HepG2 (cell line): Measurements from ENCODE around the gene MLH1. TPM values are rescaled to one million over a fixed set of nuclear protein-coding genes. Genes with fewer than 3 reads are reported as not detected.

Source experiments
- HIVEP1 ChIP-seq: sonication (generic); formaldehyde crosslinking; IDR thresholded peaks from 2 replicates; pipeline ENCODE4 v1.4.0; 2020; ENCODE audit warnings: mild to moderate bottlenecking, missing genetic modification reagents
- NCOA1 ChIP-seq: sonication (generic); formaldehyde crosslinking; IDR thresholded peaks from 2 replicates; pipeline ENCODE4 v1.9.0; 2021; ENCODE audit warnings: missing genetic modification reagents
- PHF5A ChIP-seq: IDR thresholded peaks from one replicate; pipeline ENCODE4 v1.6.1; 2018; ENCODE audit warnings: low read depth, missing genetic modification reagents; ENCODE audit not compliant: unreplicated experiment
- TBX2 ChIP-seq: sonication (generic); formaldehyde crosslinking; IDR thresholded peaks from 2 replicates; pipeline ENCODE4 v1.5.0; 2020; ENCODE audit warnings: missing genetic modification reagents, mild to moderate bottlenecking, borderline replicate concordance
- ZNF10 ChIP-seq: sonication (generic); formaldehyde crosslinking; IDR thresholded peaks from 2 replicates; pipeline ENCODE4 v1.4.0; 2020; ENCODE audit warnings: mild to moderate bottlenecking, low read depth, missing genetic modification reagents, borderline replicate concordance
- ZSCAN20 ChIP-seq: sonication (generic); formaldehyde crosslinking; IDR thresholded peaks from 2 replicates; pipeline ENCODE4 v1.4.0; 2020; ENCODE audit warnings: missing genetic modification reagents, mild to moderate bottlenecking, borderline replicate concordance
- polyA plus RNA-seq, 8 experiments: library from polyadenylated mRNA; depleted of rRNA in 3 of 8; stranded (reverse) in 7 of 8; unstranded in 1 of 8; fragments of >200 nt; fragmentation: Illumina TruSeq in 4 of 8; extraction: Trizol in 4 of 8; gene quantifications; 2 replicates each; pipeline versions ENCODE4 v1.2.1 to v1.2.3, GENCODE V29; 2011 to 2016; ENCODE audit warnings: low read depth in 4 of 8, missing spikeins in 1 of 8, mixed read lengths in 1 of 8; ENCODE audit not compliant: insufficient read depth in 1 of 8
- total RNA-seq, 5 experiments: library from RNA; depleted of rRNA; stranded (reverse); fragments of >200 nt; fragmentation: Illumina TruSeq; extraction: Trizol; gene quantifications; 2 replicates each; pipeline ENCODE4 v1.2.3, GENCODE V29; 2016; ENCODE audit warnings: low read depth in 1 of 5
- TF ChIP-seq, protein P1 (sequence below): sonication (generic); formaldehyde crosslinking; IDR thresholded peaks from 2 replicates; pipeline ENCODE4 v1.9.0; 2021; ENCODE audit warnings: missing genetic modification reagents, borderline replicate concordance
- TF ChIP-seq, protein P2 (sequence below): IDR thresholded peaks from 2 replicates; pipeline ENCODE4 v1.6.1; 2016; ENCODE audit warnings: missing genetic modification reagents, missing compliant biosample characterization
- TF ChIP-seq, protein P3 (sequence below), 2 experiments: fragments of 450-650 bp in 1 of 2; sonication (generic) in 1 of 2; formaldehyde crosslinking in 1 of 2; IDR thresholded peaks; 2 replicates each; pipeline versions ENCODE4 v1.6.1 to v1.8.0; 2016 to 2022; ENCODE audit warnings: antibody characterized with exemption in 1 of 2, mild to moderate bottlenecking in 1 of 2, missing genetic modification reagents in 1 of 2
- TF ChIP-seq, protein P4 (sequence below): sonication (generic); formaldehyde crosslinking; IDR thresholded peaks from 2 replicates; pipeline ENCODE4 v1.4.0; 2020; ENCODE audit warnings: missing genetic modification reagents, borderline replicate concordance
- TF ChIP-seq, protein P5 (sequence below): fragments of 450-650 bp; IDR thresholded peaks from 2 replicates; pipeline ENCODE4 v1.6.1; 2016

MLH1 gene
- total and polyA plus RNA-seq, 2 of the 13 experiments (the other 11 are each of a cell fraction or from before 2014, with no cell fraction given), result 29.5 to 70.8 TPM

DNA sequence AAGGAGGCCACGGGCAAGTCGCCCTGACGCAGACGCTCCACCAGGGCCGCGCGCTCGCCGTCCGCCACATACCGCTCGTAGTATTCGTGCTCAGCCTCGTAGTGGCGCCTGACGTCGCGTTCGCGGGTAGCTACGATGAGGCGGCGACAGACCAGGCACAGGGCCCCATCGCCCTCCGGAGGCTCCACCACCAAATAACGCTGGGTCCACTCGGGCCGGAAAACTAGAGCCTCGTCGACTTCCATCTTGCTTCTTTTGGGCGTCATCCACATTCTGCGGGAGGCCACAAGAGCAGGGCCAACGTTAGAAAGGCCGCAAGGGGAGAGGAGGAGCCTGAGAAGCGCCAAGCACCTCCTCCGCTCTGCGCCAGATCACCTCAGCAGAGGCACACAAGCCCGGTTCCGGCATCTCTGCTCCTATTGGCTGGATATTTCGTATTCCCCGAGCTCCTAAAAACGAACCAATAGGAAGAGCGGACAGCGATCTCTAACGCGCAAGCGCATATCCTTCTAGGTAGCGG lies 452 bp upstream of the MLH1 start, which contains the start of gene EPM2AIP1 (continued):
- TF ChIP-seq, protein P1, sequence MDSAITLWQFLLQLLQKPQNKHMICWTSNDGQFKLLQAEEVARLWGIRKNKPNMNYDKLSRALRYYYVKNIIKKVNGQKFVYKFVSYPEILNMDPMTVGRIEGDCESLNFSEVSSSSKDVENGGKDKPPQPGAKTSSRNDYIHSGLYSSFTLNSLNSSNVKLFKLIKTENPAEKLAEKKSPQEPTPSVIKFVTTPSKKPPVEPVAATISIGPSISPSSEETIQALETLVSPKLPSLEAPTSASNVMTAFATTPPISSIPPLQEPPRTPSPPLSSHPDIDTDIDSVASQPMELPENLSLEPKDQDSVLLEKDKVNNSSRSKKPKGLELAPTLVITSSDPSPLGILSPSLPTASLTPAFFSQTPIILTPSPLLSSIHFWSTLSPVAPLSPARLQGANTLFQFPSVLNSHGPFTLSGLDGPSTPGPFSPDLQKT (CRISPR knock-in tag), result no peak
- TF ChIP-seq ZNF10 (no peak), PHF5A (no peak), NCOA1 (peak; percentile 59), ZSCAN20 (CRISPR knock-in tag) (no peak), HIVEP1 (no peak), TBX2 (CRISPR knock-in tag) (no peak; the same call in 1 of the 2 replicates)
- TF ChIP-seq, protein P2, sequence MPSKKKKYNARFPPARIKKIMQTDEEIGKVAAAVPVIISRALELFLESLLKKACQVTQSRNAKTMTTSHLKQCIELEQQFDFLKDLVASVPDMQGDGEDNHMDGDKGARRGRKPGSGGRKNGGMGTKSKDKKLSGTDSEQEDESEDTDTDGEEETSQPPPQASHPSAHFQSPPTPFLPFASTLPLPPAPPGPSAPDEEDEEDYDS (CRISPR knock-in tag), result peak; percentile 92
- TF ChIP-seq, protein P3, sequence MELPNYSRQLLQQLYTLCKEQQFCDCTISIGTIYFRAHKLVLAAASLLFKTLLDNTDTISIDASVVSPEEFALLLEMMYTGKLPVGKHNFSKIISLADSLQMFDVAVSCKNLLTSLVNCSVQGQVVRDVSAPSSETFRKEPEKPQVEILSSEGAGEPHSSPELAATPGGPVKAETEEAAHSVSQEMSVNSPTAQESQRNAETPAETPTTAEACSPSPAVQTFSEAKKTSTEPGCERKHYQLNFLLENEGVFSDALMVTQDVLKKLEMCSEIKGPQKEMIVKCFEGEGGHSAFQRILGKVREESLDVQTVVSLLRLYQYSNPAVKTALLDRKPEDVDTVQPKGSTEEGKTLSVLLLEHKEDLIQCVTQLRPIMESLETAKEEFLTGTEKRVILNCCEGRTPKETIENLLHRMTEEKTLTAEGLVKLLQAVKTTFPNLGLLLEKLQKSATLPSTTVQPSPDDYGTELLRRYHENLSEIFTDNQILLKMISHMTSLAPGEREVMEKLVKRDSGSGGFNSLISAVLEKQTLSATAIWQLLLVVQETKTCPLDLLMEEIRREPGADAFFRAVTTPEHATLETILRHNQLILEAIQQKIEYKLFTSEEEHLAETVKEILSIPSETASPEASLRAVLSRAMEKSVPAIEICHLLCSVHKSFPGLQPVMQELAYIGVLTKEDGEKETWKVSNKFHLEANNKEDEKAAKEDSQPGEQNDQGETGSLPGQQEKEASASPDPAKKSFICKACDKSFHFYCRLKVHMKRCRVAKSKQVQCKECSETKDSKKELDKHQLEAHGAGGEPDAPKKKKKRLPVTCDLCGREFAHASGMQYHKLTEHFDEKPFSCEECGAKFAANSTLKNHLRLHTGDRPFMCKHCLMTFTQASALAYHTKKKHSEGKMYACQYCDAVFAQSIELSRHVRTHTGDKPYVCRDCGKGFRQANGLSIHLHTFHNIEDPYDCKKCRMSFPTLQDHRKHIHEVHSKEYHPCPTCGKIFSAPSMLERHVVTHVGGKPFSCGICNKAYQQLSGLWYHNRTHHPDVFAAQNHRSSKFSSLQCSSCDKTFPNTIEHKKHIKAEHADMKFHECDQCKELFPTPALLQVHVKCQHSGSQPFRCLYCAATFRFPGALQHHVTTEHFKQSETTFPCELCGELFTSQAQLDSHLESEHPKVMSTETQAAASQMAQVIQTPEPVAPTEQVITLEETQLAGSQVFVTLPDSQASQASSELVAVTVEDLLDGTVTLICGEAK (IDR thresholded peaks at IDR 0.05), result no peak
- TF ChIP-seq, protein P3 (CRISPR knock-in tag; IDR thresholded peaks at IDR 0.05), result no peak; the same call in 1 of the 2 replicates
- TF ChIP-seq, protein P4, sequence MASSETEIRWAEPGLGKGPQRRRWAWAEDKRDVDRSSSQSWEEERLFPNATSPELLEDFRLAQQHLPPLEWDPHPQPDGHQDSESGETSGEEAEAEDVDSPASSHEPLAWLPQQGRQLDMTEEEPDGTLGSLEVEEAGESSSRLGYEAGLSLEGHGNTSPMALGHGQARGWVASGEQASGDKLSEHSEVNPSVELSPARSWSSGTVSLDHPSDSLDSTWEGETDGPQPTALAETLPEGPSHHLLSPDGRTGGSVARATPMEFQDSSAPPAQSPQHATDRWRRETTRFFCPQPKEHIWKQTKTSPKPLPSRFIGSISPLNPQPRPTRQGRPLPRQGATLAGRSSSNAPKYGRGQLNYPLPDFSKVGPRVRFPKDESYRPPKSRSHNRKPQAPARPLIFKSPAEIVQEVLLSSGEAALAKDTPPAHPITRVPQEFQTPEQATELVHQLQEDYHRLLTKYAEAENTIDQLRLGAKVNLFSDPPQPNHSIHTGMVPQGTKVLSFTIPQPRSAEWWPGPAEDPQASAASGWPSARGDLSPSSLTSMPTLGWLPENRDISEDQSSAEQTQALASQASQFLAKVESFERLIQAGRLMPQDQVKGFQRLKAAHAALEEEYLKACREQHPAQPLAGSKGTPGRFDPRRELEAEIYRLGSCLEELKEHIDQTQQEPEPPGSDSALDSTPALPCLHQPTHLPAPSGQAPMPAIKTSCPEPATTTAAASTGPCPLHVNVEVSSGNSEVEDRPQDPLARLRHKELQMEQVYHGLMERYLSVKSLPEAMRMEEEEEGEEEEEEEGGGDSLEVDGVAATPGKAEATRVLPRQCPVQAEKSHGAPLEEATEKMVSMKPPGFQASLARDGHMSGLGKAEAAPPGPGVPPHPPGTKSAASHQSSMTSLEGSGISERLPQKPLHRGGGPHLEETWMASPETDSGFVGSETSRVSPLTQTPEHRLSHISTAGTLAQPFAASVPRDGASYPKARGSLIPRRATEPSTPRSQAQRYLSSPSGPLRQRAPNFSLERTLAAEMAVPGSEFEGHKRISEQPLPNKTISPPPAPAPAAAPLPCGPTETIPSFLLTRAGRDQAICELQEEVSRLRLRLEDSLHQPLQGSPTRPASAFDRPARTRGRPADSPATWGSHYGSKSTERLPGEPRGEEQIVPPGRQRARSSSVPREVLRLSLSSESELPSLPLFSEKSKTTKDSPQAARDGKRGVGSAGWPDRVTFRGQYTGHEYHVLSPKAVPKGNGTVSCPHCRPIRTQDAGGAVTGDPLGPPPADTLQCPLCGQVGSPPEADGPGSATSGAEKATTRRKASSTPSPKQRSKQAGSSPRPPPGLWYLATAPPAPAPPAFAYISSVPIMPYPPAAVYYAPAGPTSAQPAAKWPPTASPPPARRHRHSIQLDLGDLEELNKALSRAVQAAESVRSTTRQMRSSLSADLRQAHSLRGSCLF, result 0 out of 2 replicates have a peak, but pooled peaks have one; percentile 51
- TF ChIP-seq, protein P5, sequence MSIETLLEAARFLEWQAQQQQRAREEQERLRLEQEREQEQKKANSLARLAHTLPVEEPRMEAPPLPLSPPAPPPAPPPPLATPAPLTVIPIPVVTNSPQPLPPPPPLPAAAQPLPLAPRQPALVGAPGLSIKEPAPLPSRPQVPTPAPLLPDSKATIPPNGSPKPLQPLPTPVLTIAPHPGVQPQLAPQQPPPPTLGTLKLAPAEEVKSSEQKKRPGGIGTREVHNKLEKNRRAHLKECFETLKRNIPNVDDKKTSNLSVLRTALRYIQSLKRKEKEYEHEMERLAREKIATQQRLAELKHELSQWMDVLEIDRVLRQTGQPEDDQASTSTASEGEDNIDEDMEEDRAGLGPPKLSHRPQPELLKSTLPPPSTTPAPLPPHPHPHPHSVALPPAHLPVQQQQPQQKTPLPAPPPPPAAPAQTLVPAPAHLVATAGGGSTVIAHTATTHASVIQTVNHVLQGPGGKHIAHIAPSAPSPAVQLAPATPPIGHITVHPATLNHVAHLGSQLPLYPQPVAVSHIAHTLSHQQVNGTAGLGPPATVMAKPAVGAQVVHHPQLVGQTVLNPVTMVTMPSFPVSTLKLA, result no peak
